Mucosa of descending colon (tissue), 3 donors: ENCODE results near the gene AFAP1. TPM values are rescaled to one million over a fixed set of nuclear protein-coding genes. Genes with fewer than 3 reads are reported as not detected.

Experiments used
- ATAC-seq: fragments of 200-7000 bp; cut with Tn5 transposase; one replicate; pipeline ENCODE4 v1.9.1; 2020; ENCODE audit warnings: mild to moderate bottlenecking, moderate library complexity
- DNase-seq, 3 donors: peaks; one replicate each; pipeline ENCODE4 v3.0.0-alpha.2; 2020
- H3K36me3 ChIP-seq: fragments of 200-600 bp; one replicate; pipeline ENCODE4 v1.8.0; 2021; ENCODE audit warnings: low read depth, mild to moderate bottlenecking
- H3K4me1 ChIP-seq: fragments of 200-600 bp; one replicate; pipeline ENCODE4 v1.8.0; 2021; ENCODE audit warnings: low read depth, mild to moderate bottlenecking
- H3K4me3 ChIP-seq: fragments of 200-600 bp; one replicate; pipeline ENCODE4 v1.8.0; 2021; ENCODE audit warnings: mild to moderate bottlenecking
- H3K9me3 ChIP-seq: fragments of 200-600 bp; one replicate; pipeline ENCODE4 v1.8.0; 2021; ENCODE audit warnings: mild to moderate bottlenecking
- CTCF ChIP-seq: fragments of 200-600 bp; IDR thresholded peaks from one replicate; pipeline ENCODE4 v1.8.0; 2022; ENCODE audit warnings: antibody characterized with exemption, mild to moderate bottlenecking
- intact Hi-C, 2 donors: fragments of 100-400 bp; cut with DNase I in 1 of 2; cut with micrococcal nuclease in 1 of 2; formaldehyde crosslinking; loops; one replicate each; pipeline versions ENCODE4 v1.11.0 to v1.11.1; 2022; cut with DNase I, micrococcal nuclease
- total RNA-seq, 3 donors: library from RNA; stranded (reverse); fragmentation: NEBNext Ultra II Directional in 2 of 3; extraction: Animal tissue kit (Norgen Biotek cat#: 25700) in 2 of 3; gene quantifications; one replicate each; pipeline versions ENCODE4 v1.2.1 to v1.2.4, GENCODE V29; 2021 to 2023
- donor health status: DM: no; HTN: no; CAD: no; lungs with moderate emphysema.
- donor health status: DM: no; HTN: no; CAD: no.
- donor health status: DM: no; HTN: yes; CAD: no.

AFAP1 gene
- total RNA-seq, 3 donors from 2014 or later, result 31.4 to 59.1 (median 37.1) TPM

GRCh38 chr4:7864685-7865084 is 75.0 kb downstream of the AFAP1 start:
- DNase-seq (no peak), ATAC-seq (no peak)
- intact Hi-C loops, result no loop called here
- Histone ChIP-seq H3K4me1 (no peaks in the 10 kb centered on the region), H3K4me3 (no peak overlapping the region), H3K36me3 (no peaks in the 10 kb centered on the region), H3K9me3 (no peaks in the 10 kb centered on the region)
- TF ChIP-seq CTCF, result no peak

- intact Hi-C loops, result no loop called here
- no peaks in the 10 kb centered on the region for H3K4me1 ChIP-seq
- no peak for DNase-seq
- no peaks in the 10 kb centered on the region for H3K36me3 ChIP-seq
- ATAC-seq, result no peak
- H3K9me3 ChIP-seq, result no peaks in the 10 kb centered on the region
- TF ChIP-seq CTCF, result no peak
- no peak overlapping the region for H3K4me3 ChIP-seq
Measured at GRCh38 chr4:7863911-7864681, 75.6 kb downstream of the AFAP1 start.

- Histone ChIP-seq H3K36me3 (no peaks in the 10 kb centered on the region), H3K9me3 (no peaks in the 10 kb centered on the region), H3K4me3 (no peak overlapping the region), H3K4me1 (peaks cover 3% of the 10 kb centered on the region)
- no peak for TF ChIP-seq CTCF
- intact Hi-C loops, result no loop called here
- DNase-seq, result no peak
- ATAC-seq, result no peak
Measured at GRCh38 chr4:7862561-7863192, 77.0 kb downstream of the AFAP1 start.

- no peak for TF ChIP-seq CTCF
- Histone ChIP-seq H3K4me3 (no peak overlapping the region), H3K36me3 (no peaks in the 10 kb centered on the region), H3K9me3 (no peaks in the 10 kb centered on the region), H3K4me1 (peaks cover 3% of the 10 kb centered on the region)
- no peak for DNase-seq
- no peak for ATAC-seq
- intact Hi-C loops, result no loop called here
Measured at GRCh38 chr4:7861440-7861881, 78.2 kb downstream of the AFAP1 start.

- H3K4me1 ChIP-seq, result peaks cover 3% of the 10 kb centered on the region
- DNase-seq (no peak), ATAC-seq (no peak)
- no peak for TF ChIP-seq CTCF
- no peak overlapping the region for H3K4me3 ChIP-seq
- no peaks in the 10 kb centered on the region for H3K9me3 ChIP-seq
- intact Hi-C loops, result no loop called here
- H3K36me3 ChIP-seq, result no peaks in the 10 kb centered on the region
Measured at GRCh38 chr4:7860600-7861163, 79.0 kb downstream of the AFAP1 start.
